H9 (cell line): ENCODE data around the gene FASTKD1. TPM values are rescaled to one million over a fixed set of nuclear protein-coding genes. Genes with fewer than 3 reads are reported as not detected.

Source experiments
- DNase-seq: peaks from one replicate; pipeline ENCODE4 v3.0.0-alpha.2; 2017
- H2AFZ ChIP-seq: one replicate; pipeline ENCODE4 v1.6.1; 2013; ENCODE audit warnings: mild to moderate bottlenecking, low read length, control low read depth, moderate library complexity
- H2AK5ac ChIP-seq: 2 replicates; pipeline ENCODE4 v1.6.1; 2013; ENCODE audit warnings: low read length, control low read depth, mixed read lengths; ENCODE audit not compliant: insufficient read length
- H2BK120ac ChIP-seq: one replicate; pipeline ENCODE4 v1.6.1; 2013; ENCODE audit warnings: low read depth, mild to moderate bottlenecking, low read length, control low read depth, inconsistent platforms; ENCODE audit not compliant: poor library complexity, severe bottlenecking
- H2BK12ac ChIP-seq: 2 replicates; pipeline ENCODE4 v1.6.1; 2013; ENCODE audit warnings: low read length, control low read depth, mixed read lengths, low read depth; ENCODE audit not compliant: insufficient read length
- H2BK15ac ChIP-seq: 2 replicates; pipeline ENCODE4 v1.6.1; 2013; ENCODE audit warnings: low read depth, low read length, control low read depth
- H2BK20ac ChIP-seq: one replicate; pipeline ENCODE4 v1.6.1; 2013; ENCODE audit warnings: low read depth, mild to moderate bottlenecking, low read length, control low read depth, inconsistent platforms; ENCODE audit not compliant: poor library complexity, severe bottlenecking
- H2BK5ac ChIP-seq: 2 replicates; pipeline ENCODE4 v1.6.1; 2013; ENCODE audit warnings: low read length, control low read depth, mixed read lengths; ENCODE audit not compliant: insufficient read length
- H3K14ac ChIP-seq: 2 replicates; pipeline ENCODE4 v1.6.1; 2013; ENCODE audit warnings: low read length, control low read depth; ENCODE audit not compliant: insufficient read depth
- H3K18ac ChIP-seq: 2 replicates; pipeline ENCODE4 v1.6.1; 2013; ENCODE audit warnings: low read depth, mild to moderate bottlenecking, mixed read lengths, low read length, control low read depth; ENCODE audit not compliant: insufficient read length
- H3K23ac ChIP-seq: 2 replicates; pipeline ENCODE4 v1.6.1; 2013; ENCODE audit warnings: low read length, control low read depth, mixed read lengths, low read depth; ENCODE audit not compliant: insufficient read length
- H3K23me2 ChIP-seq: 2 replicates; pipeline ENCODE4 v1.6.1; 2013; ENCODE audit warnings: low read depth, mild to moderate bottlenecking, mixed read lengths, low read length, control low read depth; ENCODE audit not compliant: insufficient read length, poor library complexity, severe bottlenecking
- H3K27ac ChIP-seq: 2 replicates; pipeline ENCODE4 v1.5.1; 2013; ENCODE audit warnings: low read length, control low read depth, mixed read lengths, low read depth; ENCODE audit not compliant: insufficient read length
- H3K27me3 ChIP-seq: 2 replicates; pipeline ENCODE4 v1.6.1; 2013; ENCODE audit warnings: low read length, control low read depth, inconsistent platforms; ENCODE audit not compliant: insufficient read depth
- H3K4ac ChIP-seq: 2 replicates; pipeline ENCODE4 v1.6.1; 2013; ENCODE audit warnings: low read depth, mild to moderate bottlenecking, control low read depth, inconsistent platforms, low read length, moderate library complexity
- H3K4me1 ChIP-seq: 2 replicates; pipeline ENCODE4 v1.6.1; 2013; ENCODE audit warnings: low read length, control low read depth, inconsistent platforms; ENCODE audit not compliant: insufficient read depth
- H3K4me2 ChIP-seq: 2 replicates; pipeline ENCODE4 v1.6.1; 2013; ENCODE audit warnings: low read length, control low read depth, mixed read lengths; ENCODE audit not compliant: insufficient read length, insufficient read depth
- H3K56ac ChIP-seq: 2 replicates; pipeline ENCODE4 v1.6.1; 2013; ENCODE audit warnings: low read depth, mild to moderate bottlenecking, mixed read lengths, low read length, control low read depth; ENCODE audit not compliant: insufficient read length
- H3K79me1 ChIP-seq: 2 replicates; pipeline ENCODE4 v1.6.1; 2013; ENCODE audit warnings: low read depth, mild to moderate bottlenecking, moderate library complexity, low read length, control low read depth, inconsistent platforms; ENCODE audit not compliant: insufficient read depth, poor library complexity, severe bottlenecking
- H3K79me2 ChIP-seq: 2 replicates; pipeline ENCODE4 v1.6.1; 2013; ENCODE audit warnings: low read length, control low read depth, inconsistent platforms; ENCODE audit not compliant: insufficient read depth
- H3K9ac ChIP-seq: 2 replicates; pipeline ENCODE4 v1.6.1; 2013; ENCODE audit warnings: low read length, control low read depth, mixed read lengths; ENCODE audit not compliant: insufficient read length; ENCODE audit errors: extremely low read depth
- H3K9me3 ChIP-seq: one replicate; pipeline ENCODE4 v1.6.1; 2013; ENCODE audit warnings: low read depth, low read length, inconsistent platforms; ENCODE audit not compliant: control insufficient read depth
- H3T11ph ChIP-seq: one replicate; pipeline ENCODE4 v1.6.1; 2013; ENCODE audit warnings: mild to moderate bottlenecking, low read length, control low read depth, inconsistent platforms
- H4K20me1 ChIP-seq: one replicate; pipeline ENCODE4 v1.6.1; 2013; ENCODE audit not compliant: control insufficient read depth, insufficient read length, insufficient read depth
- H4K5ac ChIP-seq: 2 replicates; pipeline ENCODE4 v1.6.1; 2013; ENCODE audit warnings: low read depth, mild to moderate bottlenecking, mixed read lengths, low read length, control low read depth; ENCODE audit not compliant: insufficient read length
- H4K8ac ChIP-seq: replicated peaks from 2 replicates; pipeline ENCODE4 v1.6.1; 2013; ENCODE audit warnings: low read length, control low read depth, mixed read lengths, low read depth; ENCODE audit not compliant: insufficient read length
- H4K91ac ChIP-seq: 2 replicates; pipeline ENCODE4 v1.6.1; 2013; ENCODE audit warnings: low read depth, mild to moderate bottlenecking, moderate library complexity, mixed read lengths, low read length, control low read depth; ENCODE audit not compliant: insufficient read length
- H3K27ac Mint-ChIP-seq, 3 experiments: 2 replicates in 2 of 3; 3 replicates in 1 of 3; pipeline ENCODE4 v1.8.0; 2020 to 2021; ENCODE audit warnings: mixed read lengths in 3 of 3, mild to moderate bottlenecking in 1 of 3, moderate library complexity in 1 of 3
- H3K27me3 Mint-ChIP-seq: 2 replicates; pipeline ENCODE4 v1.8.0; 2021; ENCODE audit warnings: low read depth, mild to moderate bottlenecking, moderate library complexity, mixed read lengths
- H3K36me3 Mint-ChIP-seq, 3 experiments: 2 replicates in 2 of 3; 3 replicates in 1 of 3; pipeline ENCODE4 v1.8.0; 2020 to 2021; ENCODE audit warnings: low read depth in 3 of 3, mixed read lengths in 3 of 3; ENCODE audit not compliant: insufficient read depth in 1 of 3
- H3K4me1 Mint-ChIP-seq, 2 experiments: 2 replicates each; pipeline ENCODE4 v1.8.0; 2020; ENCODE audit warnings: mixed read lengths in 2 of 2
- H3K4me3 Mint-ChIP-seq, 2 experiments: 2 replicates in 1 of 2; 3 replicates in 1 of 2; pipeline ENCODE4 v1.8.0; 2020 to 2021; ENCODE audit warnings: mild to moderate bottlenecking in 2 of 2, mixed read lengths in 2 of 2, moderate library complexity in 1 of 2
- H3K9me3 Mint-ChIP-seq, 2 experiments: 2 replicates in 1 of 2; 3 replicates in 1 of 2; pipeline ENCODE4 v1.8.0; 2020; ENCODE audit warnings: mild to moderate bottlenecking in 2 of 2, mixed read lengths in 2 of 2, moderate library complexity in 1 of 2
- CTCF ChIP-seq: fragments of 200-600 bp; sonication (generic); conservative IDR thresholded peaks from 3 replicates; pipeline ENCODE4 v1.8.0; 2021; ENCODE audit warnings: antibody characterized with exemption, mild to moderate bottlenecking
- WGBS: extraction: QIAGEN DNeasy Blood & Tissue Kit; methylation state at CpG from one replicate; pipeline ENCODE4 v1.1.7; 2013; ENCODE audit warnings: missing lambda C conversion rate, low lambda C conversion rate, mixed read lengths; ENCODE audit not compliant: insufficient read length; ENCODE audit errors: extremely low coverage; 5-methylcytosine and 5-hydroxymethylcytosine counted together
- total RNA-seq: library from RNA; stranded (reverse); gene quantifications from 2 replicates; pipeline ENCODE4 v1.2.1, GENCODE V29; 2021

Gene FASTKD1
- total RNA-seq, 1 experiment from 2014 or later = 47.6 TPM

DNA sequence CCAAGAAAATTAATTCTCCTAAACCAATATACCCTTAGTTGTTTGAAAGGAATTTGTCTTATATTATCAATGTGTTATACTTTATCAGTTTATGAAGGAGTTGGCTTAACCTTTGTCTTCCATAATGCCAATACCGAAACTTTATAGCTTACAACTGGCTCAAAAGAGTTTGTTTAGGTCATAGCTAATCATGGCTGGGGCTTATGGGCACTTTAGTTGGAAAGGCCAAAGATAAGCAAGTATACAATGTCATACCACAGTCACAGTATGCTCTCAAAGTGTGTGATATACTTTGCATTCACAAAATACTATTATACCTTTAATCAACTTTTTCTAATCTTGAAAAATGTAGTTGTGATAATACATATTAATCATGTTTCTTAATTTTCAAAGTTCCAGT lies 61.8 kb downstream of the FASTKD1 start:
- H3K4me3 Mint-ChIP-seq = no peak overlapping the region

More for the DNA sequence above, 61.8 kb downstream of the FASTKD1 start:
- no peaks in the 10 kb centered on the region for H4K20me1 ChIP-seq
- no peaks in the 10 kb centered on the region for H3K4me1 ChIP-seq
- no peak overlapping the region for H2BK15ac ChIP-seq
- no peak overlapping the region for H3T11ph ChIP-seq
- H3K4me1 Mint-ChIP-seq = peaks cover 10 to 14% of the 10 kb centered on the region in 2 experiments
- H2AFZ ChIP-seq = no peak overlapping the region
- no peaks in the 10 kb centered on the region for H3K9me3 Mint-ChIP-seq
- no peaks in the 10 kb centered on the region; the same call in 1 of the 2 replicates for H3K27me3 Mint-ChIP-seq
- no peaks in the 10 kb centered on the region for H3K9me3 ChIP-seq
- no peaks in the 10 kb centered on the region for H3K36me3 Mint-ChIP-seq
- H3K79me2 ChIP-seq = no peaks in the 10 kb centered on the region
- no peak overlapping the region for H4K8ac ChIP-seq
- no peaks in the 10 kb centered on the region for H3K27me3 ChIP-seq
- no CpG with 5 or more reads among the region's 1 CpG for WGBS
- H3K27ac Mint-ChIP-seq = no peak overlapping the region
- no peak overlapping the region for H3K23ac ChIP-seq
- no peak overlapping the region for H3K18ac ChIP-seq
- no peak overlapping the region for H2BK20ac ChIP-seq
- no peaks in the 10 kb centered on the region for H3K23me2 ChIP-seq
- no peak overlapping the region for H2BK12ac ChIP-seq
- DNase-seq = no peak
- no peak overlapping the region for H3K56ac ChIP-seq
- no peak for TF ChIP-seq CTCF
- no peaks in the 10 kb centered on the region for H3K79me1 ChIP-seq
- H4K5ac ChIP-seq = no peak overlapping the region
- H2BK120ac ChIP-seq = no peak overlapping the region
- H3K4ac ChIP-seq = no peak overlapping the region
- no peak overlapping the region for H4K91ac ChIP-seq
- H3K27ac ChIP-seq = no peak overlapping the region
- H2BK5ac ChIP-seq = no peak overlapping the region
- no peak overlapping the region for H2AK5ac ChIP-seq
- H3K4me2 ChIP-seq = no peak overlapping the region
- no peak overlapping the region for H3K9ac ChIP-seq
- no peak overlapping the region for H3K14ac ChIP-seq
